Measurements from ENCODE around the gene KDM2A.
A peak's percentile ranks its signal among the peaks of the same experiment; 100 is the strongest.

The KDM2A gene

GRCh38 chr11:67118801-67119584 lies at the start of gene KDM2A:
KDM2A (plus strand) TSS chr11:67119263; CDS start chr11:67121317, 2,054 bp downstream.
- peak; percentile 96 for DNase-seq

DNA sequence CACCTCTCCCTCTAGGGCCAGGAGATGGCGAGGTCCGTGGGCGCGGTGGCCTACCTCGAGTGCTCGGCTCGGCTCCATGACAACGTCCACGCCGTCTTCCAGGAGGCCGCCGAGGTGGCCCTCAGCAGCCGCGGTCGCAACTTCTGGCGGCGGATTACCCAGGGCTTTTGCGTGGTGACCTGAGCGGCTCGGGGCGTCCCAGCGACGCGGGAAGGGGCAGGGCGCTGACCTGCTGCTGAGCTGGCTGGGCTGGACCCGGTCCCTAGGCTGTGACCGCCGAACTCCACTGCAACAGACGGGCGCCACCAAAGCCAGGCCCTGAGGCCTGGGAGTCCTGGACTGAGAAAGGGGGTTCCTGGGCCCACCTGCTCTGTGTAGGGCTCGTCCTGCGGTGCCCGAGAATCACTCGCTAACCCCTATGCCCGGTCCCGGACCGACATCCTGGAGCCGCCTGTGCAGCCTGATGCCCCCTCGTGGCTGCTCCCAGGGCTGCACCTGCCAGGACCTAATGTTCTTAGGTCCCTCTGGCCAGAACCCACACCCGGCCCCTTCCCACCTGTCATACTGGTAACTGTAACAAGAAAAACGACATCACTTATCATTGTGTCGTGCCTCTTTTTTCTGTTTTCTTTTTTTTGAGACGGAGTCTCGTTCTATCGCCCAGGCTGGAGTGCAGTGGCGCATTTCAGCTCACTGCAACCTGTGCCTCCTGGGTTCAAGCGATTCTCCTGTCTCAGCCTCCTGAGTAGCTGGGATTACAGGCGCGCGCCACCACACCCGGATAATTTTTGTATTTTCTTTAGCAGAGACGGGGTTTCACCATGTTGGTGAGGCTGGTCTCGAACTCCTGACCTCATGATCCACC lies 47.4 kb upstream of the KDM2A start:
- no peak for DNase-seq

DNA sequence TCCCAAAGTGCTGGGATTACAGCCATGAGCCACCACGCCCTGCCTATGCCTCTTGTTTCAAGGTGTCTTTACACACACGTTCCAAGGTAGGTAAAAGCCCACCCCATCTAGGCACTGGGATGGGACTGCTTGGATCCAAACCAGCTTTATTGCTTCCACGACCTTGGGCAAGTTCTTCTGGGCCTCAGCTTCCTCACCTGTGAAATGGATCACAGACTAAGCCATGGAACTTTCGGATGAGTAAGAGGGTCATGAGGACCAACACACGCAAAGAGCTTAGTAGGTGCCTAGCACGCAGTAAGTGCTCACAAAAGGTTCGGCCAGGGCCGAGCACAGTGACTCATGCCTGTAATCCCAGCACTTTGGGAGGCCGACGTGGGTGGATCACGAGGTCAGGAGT lies 46.8 kb upstream of the KDM2A start:
- no peak for DNase-seq

GRCh38 chr11:67073908-67074307 lies 45.2 kb upstream of the KDM2A start:
- DNase-seq = no peak

- no peak for DNase-seq
These were observed 42.9 kb upstream of the KDM2A start for GRCh38 chr11:67076202-67076601.

DNA sequence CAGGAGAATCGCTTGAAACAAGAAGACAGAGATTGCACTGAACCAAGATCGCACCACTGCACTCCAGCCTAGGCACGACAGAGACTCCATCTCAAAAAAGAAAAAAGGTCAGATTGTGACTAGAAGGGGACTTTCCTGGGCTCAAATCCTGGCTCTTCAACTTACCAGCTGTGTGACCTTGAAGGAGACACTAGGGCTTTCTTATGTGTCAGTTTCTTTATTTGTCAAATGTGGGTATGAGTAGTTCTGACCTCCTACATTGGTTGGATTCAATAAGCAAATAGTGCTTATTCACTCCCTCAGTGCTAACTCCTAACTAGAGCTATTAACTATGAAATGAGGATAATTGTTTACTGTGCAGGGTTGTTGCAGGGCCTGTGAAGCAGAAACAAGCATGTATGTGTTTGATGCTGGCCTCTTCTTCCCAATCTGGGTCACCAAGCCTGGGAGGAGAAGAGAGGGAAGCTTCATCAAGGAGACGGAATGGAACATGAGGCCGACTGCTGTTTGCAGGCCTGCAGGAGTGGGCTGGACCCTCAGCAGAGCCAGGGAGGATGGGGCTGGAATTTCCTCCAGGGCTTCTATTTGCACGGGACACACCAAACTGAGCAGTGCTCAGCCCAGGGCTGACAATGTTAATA lies 39.9 kb upstream of the KDM2A start:
- DNase-seq = no peak

DNA sequence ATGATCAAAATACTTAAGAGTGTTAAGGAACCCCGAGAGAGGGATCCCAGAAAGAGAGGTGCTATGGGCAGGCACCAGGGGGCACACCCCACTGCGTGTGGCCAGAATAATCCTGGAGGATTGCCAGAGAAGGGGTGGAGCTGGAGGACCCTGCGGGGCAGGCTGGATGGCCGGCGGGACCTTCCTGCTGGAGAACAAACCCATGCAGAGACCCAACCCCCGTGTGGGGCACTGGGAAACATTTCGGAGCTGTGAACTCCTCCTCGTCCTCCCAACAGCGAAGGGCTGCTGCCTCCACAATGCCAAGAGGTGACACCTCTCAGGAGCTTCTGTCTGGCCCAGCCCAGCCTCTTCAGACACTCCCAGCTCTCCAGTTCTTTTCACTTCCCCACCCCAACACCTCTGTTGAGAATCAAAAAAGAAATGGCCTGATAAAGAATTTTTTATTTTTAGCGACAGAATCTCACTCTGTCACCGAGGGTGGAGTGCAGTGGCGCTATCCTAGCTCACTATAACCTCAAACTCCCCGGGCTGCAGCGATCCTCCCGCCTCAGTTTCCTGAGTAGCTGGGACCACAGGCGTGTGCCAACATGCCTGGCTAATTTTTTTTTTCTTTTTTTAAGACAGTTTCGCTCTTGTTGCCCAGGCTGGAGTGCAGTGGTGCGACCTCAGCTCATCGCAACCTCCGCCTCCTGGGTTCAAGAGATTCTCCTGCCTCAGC lies 36.8 kb upstream of the KDM2A start:
- no peak for DNase-seq

DNA sequence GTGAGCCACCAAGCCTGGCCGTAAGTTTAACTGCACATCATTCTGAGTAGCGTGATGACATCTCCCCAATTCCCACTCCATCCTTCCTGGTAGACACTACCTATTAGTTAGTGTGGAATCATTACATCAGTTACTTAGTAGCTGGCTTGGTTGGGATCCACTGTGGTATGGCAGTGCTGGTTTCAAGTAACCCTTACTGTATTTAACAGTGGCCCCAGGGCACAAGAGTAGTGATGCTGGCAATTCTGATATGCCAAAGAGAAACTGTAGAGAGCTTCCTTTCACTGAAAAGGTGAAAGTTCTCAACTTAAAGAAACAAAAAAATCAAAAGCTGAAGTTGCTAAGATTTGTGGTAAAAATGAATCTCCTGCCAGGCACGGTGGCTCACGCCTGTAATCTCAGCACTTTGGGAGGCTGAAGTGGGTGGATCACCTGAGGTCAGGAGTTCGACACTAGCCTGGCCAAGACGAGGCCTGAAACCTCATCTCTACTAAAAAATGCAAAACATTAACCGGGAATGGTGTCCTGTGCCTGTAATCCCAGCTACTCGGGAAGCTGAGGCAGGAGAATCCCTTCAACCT lies 35.2 kb upstream of the KDM2A start:
- no peak for DNase-seq

GRCh38 chr11:67085617-67086016 lies 33.4 kb upstream of the KDM2A start:
- no peak for DNase-seq

DNA sequence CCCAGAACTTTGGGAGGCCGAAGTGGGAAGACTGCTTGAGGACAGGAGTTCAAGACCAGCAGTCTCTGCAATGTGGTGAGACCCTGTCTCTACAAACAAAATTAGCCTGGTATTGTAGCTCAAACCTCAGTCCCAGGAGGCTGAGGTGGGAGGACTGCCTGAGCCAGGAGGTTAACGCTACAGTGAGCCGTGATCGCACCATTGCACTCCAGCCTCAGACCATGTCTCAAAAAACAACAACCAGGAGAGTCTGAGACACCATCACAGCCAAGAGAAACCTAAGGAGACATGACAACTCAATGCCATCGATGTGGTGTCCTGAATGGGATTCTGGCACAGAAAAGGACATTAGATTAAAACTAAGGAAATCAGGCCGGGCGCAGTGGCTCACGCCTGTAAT lies 28.3 kb upstream of the KDM2A start:
- DNase-seq = no peak

DNA sequence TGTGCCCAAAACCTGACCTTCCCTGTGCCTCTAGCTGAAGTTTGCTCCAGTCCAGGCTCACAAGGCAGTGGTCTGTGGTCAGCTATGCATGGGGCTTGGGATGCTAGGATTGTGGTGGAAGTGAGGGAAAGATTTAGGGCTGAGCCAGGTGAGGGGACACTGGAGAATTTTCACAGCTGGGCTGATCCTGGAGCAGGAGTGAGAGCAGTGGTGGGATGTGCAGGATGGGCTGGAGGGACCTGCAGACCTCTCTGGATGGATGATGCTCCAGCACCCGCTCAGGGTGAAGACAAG lies 23.9 kb upstream of the KDM2A start:
- DNase-seq = no peak

DNA sequence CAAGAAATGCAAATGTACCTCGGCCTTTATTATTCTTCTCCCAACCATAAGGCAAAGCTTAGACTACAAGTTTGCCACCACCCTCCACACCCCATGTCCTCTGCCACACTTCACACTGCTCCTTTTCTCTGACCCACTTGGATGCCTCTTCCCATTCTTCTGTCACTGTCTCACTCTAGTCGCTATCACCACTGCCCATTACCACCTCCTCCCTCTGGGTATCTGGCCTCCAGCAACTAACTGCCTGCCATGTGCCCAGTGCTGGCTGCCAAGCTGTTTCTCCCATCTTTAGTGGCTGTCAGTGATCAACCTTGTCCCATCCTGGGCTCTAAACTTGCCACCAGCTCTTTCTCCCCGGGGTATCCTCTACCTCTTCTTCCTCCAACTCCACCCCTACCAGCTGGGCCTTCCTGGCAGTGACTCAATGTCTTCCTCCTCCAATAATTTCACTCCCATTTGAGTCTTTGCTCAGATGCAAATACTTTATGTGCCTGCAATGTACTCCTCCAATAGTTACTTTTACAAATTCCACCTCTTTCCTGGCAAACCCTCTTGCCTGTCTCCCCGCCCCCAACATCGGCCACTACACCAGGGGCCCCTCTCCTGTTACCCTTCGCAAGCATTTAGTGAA lies 20.1 kb upstream of the KDM2A start:
- no peak for DNase-seq

DNA sequence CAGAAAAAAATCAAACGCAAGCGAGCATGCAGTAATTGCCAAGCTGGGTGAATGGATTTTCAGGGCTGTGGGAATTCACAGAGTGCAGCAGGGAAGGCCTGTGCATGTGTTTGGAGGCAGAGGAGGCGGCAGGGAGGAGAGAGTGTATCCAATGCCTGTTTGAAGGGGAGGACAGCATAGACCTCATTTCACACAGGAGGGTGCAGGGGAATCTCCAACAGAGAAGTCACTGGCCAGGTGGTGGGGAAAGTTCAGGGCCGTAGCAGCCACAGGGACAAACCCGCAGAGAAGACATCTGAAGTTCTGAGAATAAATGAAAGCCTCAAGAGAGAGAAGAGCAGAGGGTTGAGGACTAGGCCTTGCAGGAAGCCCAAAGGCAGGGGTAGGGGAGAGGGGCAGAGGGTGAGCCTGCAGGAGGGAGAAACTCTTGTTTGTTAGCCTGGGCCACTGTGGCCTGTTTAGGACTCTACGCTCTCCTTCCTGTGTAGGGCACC lies 19.2 kb upstream of the KDM2A start:
- no peak for DNase-seq

DNA sequence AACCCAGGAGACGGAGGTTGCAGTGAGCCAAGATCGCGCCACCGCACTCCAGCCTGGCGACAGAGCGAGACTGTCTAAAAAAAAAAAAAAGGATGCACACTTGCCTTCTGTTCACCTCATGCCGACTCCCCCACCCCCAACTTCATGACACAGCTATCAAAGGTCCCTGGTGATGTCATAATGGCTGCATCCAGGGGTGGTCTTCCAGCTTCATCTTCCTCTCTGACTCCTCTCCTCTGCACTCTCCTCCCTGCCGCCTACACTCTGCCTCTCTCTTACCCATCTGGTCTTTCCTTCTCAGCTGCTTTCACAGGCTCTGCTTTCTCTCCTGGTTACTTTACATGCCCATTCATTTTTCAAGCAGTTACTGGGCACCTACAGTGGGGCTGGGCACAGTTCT lies 16.4 kb upstream of the KDM2A start:
- no peak for DNase-seq

- DNase-seq = no peak
These were observed 13.1 kb upstream of the KDM2A start for GRCh38 chr11:67105964-67106363.

DNA sequence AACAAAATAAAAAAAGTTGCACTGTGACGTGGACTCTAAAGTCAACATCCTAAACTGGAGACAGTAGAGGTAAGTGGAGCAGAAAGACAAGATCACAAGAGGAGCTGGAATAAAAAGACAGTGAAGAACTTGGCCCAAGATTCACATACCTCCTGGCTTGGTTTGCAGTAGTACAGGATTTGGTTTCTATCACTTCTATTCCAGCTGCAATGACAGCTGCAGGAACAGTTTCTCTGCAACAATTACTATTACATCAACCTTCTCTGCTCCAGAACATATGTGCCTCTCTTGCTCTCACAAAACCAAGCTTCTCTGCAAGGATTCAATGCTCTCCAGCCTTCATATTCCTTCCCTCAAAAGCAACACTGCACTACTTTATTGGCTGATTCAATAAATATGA lies 7.8 kb upstream of the KDM2A start:
- DNase-seq = no peak

DNA sequence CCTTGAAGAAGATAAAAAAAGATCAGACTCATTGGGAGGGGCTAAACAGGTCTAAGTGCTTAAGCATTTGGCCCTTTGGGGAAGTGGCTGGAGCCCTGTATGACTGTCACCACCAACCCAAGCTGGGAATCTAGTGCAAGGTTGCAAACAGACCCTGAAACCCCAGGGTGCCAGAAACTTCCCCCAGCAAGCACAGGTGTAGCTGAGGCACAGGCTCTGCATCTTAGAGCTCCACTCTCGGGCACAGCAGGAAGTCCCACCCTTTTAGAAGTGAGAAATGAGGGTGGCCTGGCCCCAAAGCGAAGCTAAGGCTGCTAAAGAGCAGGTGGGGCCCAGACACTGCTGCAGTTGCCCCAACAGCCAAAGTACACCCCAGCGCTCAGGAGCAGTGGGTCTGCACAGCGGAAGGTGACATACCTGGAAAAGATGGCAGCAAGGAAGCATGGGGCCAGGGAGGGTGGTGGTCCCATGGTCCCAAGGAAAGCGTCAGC lies 5.8 kb upstream of the KDM2A start:
- no peak for DNase-seq

- DNase-seq = no peak
These were observed 4.7 kb upstream of the KDM2A start for GRCh38 chr11:67114275-67114896.

DNA sequence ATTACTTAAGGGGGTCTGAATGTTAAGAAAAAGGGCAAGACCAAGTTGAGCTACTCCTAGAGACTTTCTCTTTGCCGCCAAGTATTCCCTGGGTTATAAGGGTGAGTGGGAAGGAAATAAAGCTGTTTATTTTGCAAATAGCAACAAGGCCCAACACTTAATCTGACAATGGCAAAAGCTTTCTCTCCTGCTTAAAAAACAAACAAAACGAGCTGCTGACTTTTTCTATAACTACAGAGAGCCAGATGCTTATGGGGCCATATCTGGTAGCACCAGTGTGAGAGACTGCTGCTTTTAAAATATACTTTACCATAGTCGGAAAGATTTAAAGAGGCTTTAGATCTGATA lies 2.3 kb upstream of the KDM2A start:
- DNase-seq = no peak

GRCh38 chr11:67117176-67117575 lies 1.9 kb upstream of the KDM2A start:
- DNase-seq = no peak

GRCh38 chr11:67117672-67118180 lies 1.3 kb upstream of the KDM2A start:
- DNase-seq = no peak

Data from NCI-H1048 (cell line).